OCI-LY7 (cell line): ENCODE results near the gene RTN4.

ENCODE experiments used
- CTCF ChIP-seq: fragments of 200-600 bp; sonication (generic); conservative IDR thresholded peaks from 2 replicates; pipeline ENCODE4 v1.5.1; 2014; ENCODE audit warnings: mild to moderate bottlenecking, antibody characterized with exemption, low read length, moderate library complexity, mixed read lengths
- EZH2phosphoT487 ChIP-seq: fragments of 200-600 bp; sonication (generic); IDR thresholded peaks from 2 replicates; pipeline ENCODE4 v1.6.1; 2018; ENCODE audit warnings: low read depth, borderline replicate concordance, mild to moderate bottlenecking, mixed run types, antibody characterized with exemption, low read length, moderate library complexity, mixed read lengths

- TF ChIP-seq CTCF (no peak), EZH2phosphoT487 (no peak)
Observed at GRCh38 chr2:55043841-55044240, 6.4 kb downstream of the RTN4 start.
